HEK293 (cell line): ENCODE measurements around the gene TMEM47.

Experiments
- CTCF ChIA-PET: fragments of 350-600 bp; formaldehyde crosslinking; extraction: SDS; loops from one replicate; lab custom pipeline; 2021; ENCODE audit warnings: antibody characterized with exemption; lab: Yijun Ruan, JAX
- POLR2A ChIA-PET: fragments of 300-600 bp; formaldehyde crosslinking; extraction: SDS; loops from one replicate; lab custom pipeline; 2020; ENCODE audit warnings: antibody characterized with exemption, inconsistent platforms; lab: Yijun Ruan, JAX
- H3K27ac ChIP-seq: fragments of 200-500 bp; sonication (Bioruptor generic); 2 replicates; pipeline ENCODE4 v1.5.1; 2014; ENCODE audit warnings: low read depth, low read length, control low read depth, inconsistent platforms; ENCODE audit errors: extremely low read depth
- H3K36me3 ChIP-seq, 2 experiments: fragments of 200-500 bp in 1 of 2; sonication (Bioruptor generic) in 1 of 2; 1 replicate in 1 of 2; 2 replicates in 1 of 2; pipeline ENCODE4 v1.5.1; 2014 to 2017; ENCODE audit warnings: inconsistent platforms in 2 of 2, low read length in 2 of 2; ENCODE audit not compliant: control insufficient read depth in 2 of 2, insufficient read depth in 1 of 2
- H3K4me1 ChIP-seq: fragments of 200-500 bp; sonication (Bioruptor generic); 2 replicates; pipeline ENCODE4 v1.5.1; 2014; ENCODE audit warnings: mild to moderate bottlenecking, low read length, inconsistent platforms; ENCODE audit not compliant: control insufficient read depth, insufficient read depth
- H3K4me3 ChIP-seq: 2 replicates; pipeline ENCODE4 v1.5.1; 2011; ENCODE audit warnings: low read depth, mild to moderate bottlenecking, control low read depth, low read length, moderate library complexity
- H3K9me3 ChIP-seq: fragments of 200-500 bp; sonication (Bioruptor generic); 2 replicates; pipeline ENCODE4 v1.5.1; 2014; ENCODE audit warnings: low read depth, low read length, inconsistent platforms; ENCODE audit not compliant: control insufficient read depth, insufficient read depth
- ELK4 ChIP-seq: IDR thresholded peaks from 2 replicates; pipeline ENCODE4 v1.6.1; 2011; ENCODE audit warnings: mild to moderate bottlenecking, low read depth, low read length, borderline replicate concordance
- GFI1B ChIP-seq: fragments of 450-650 bp; formaldehyde crosslinking; IDR thresholded peaks from 2 replicates; pipeline ENCODE4 v1.5.1; 2016; ENCODE audit warnings: missing biosample characterization, missing genetic modification characterization
- GLI2 ChIP-seq: fragments of 450-650 bp; formaldehyde crosslinking; IDR thresholded peaks from 2 replicates; pipeline ENCODE4; 2017; ENCODE audit warnings: missing biosample characterization, missing genetic modification characterization, low read depth, borderline replicate concordance
- KLF7 ChIP-seq: fragments of 450-650 bp; formaldehyde crosslinking; IDR thresholded peaks from 2 replicates; pipeline ENCODE4 v1.5.1; 2016; ENCODE audit warnings: missing biosample characterization, missing genetic modification characterization, borderline replicate concordance
- MEIS1 ChIP-seq: sonication (generic); formaldehyde crosslinking; IDR thresholded peaks from 2 replicates; pipeline ENCODE4 v1.8.1; 2022; ENCODE audit warnings: missing genetic modification reagents, mild to moderate bottlenecking, borderline replicate concordance
- PBX3 ChIP-seq: sonication (generic); formaldehyde crosslinking; IDR thresholded peaks from 2 replicates; pipeline ENCODE4 v1.8.1; 2022; ENCODE audit warnings: mild to moderate bottlenecking, moderate library complexity, missing genetic modification reagents
- RBAK ChIP-seq: fragments of 450-650 bp; formaldehyde crosslinking; IDR thresholded peaks from 2 replicates; pipeline ENCODE4 v1.5.1; 2016; ENCODE audit warnings: missing biosample characterization, missing genetic modification characterization
- WT1 ChIP-seq: fragments of 450-650 bp; formaldehyde crosslinking; IDR thresholded peaks from 2 replicates; pipeline ENCODE4 v1.5.1; 2016; ENCODE audit warnings: missing biosample characterization, missing genetic modification characterization
- ZBTB10 ChIP-seq: fragments of 450-650 bp; formaldehyde crosslinking; IDR thresholded peaks from 2 replicates; pipeline ENCODE4 v1.5.1; 2016; ENCODE audit warnings: missing biosample characterization, missing genetic modification characterization
- ZBTB26 ChIP-seq: fragments of 450-650 bp; formaldehyde crosslinking; optimal IDR thresholded peaks from 2 replicates; pipeline ENCODE3; 2016; ENCODE audit warnings: missing biosample characterization, mild to moderate bottlenecking, missing genetic modification characterization
- ZBTB48 ChIP-seq: fragments of 450-650 bp; formaldehyde crosslinking; IDR thresholded peaks from 2 replicates; pipeline ENCODE4 v1.5.1; 2016; ENCODE audit warnings: missing biosample characterization, missing genetic modification characterization
- ZNF121 ChIP-seq: fragments of 450-650 bp; formaldehyde crosslinking; IDR thresholded peaks from 2 replicates; pipeline ENCODE4 v1.5.1; 2016; ENCODE audit warnings: missing biosample characterization, missing genetic modification characterization
- ZNF132 ChIP-seq: fragments of 450-650 bp; formaldehyde crosslinking; IDR thresholded peaks from 2 replicates; pipeline ENCODE4 v1.5.1; 2017; ENCODE audit warnings: missing biosample characterization, missing genetic modification characterization, borderline replicate concordance
- ZNF146 ChIP-seq: fragments of 450-650 bp; formaldehyde crosslinking; IDR thresholded peaks from 2 replicates; pipeline ENCODE4 v1.5.1; 2016; ENCODE audit warnings: missing biosample characterization, missing genetic modification characterization
- ZNF175 ChIP-seq: fragments of 450-650 bp; formaldehyde crosslinking; IDR thresholded peaks from 2 replicates; pipeline ENCODE4 v1.5.1; 2016; ENCODE audit warnings: missing biosample characterization, missing genetic modification characterization
- ZNF211 ChIP-seq: fragments of 450-650 bp; formaldehyde crosslinking; IDR thresholded peaks from 2 replicates; pipeline ENCODE4 v1.5.1; 2016; ENCODE audit warnings: low read depth, missing biosample characterization, missing genetic modification characterization
- ZNF223 ChIP-seq: fragments of 450-650 bp; formaldehyde crosslinking; IDR thresholded peaks from 2 replicates; pipeline ENCODE4 v1.5.1; 2016; ENCODE audit warnings: missing biosample characterization, missing genetic modification characterization
- ZNF23 ChIP-seq: fragments of 450-650 bp; formaldehyde crosslinking; IDR thresholded peaks from 2 replicates; pipeline ENCODE4 v1.5.1; 2016; ENCODE audit warnings: missing biosample characterization, missing genetic modification characterization, borderline replicate concordance
- ZNF26 ChIP-seq: fragments of 450-650 bp; formaldehyde crosslinking; IDR thresholded peaks from 2 replicates; pipeline ENCODE4 v1.5.1; 2016; ENCODE audit warnings: missing biosample characterization, missing genetic modification characterization
- ZNF341 ChIP-seq: fragments of 450-650 bp; formaldehyde crosslinking; IDR thresholded peaks from 2 replicates; pipeline ENCODE4; 2016; ENCODE audit warnings: low read depth, missing biosample characterization, missing genetic modification characterization
- ZNF558 ChIP-seq: fragments of 450-650 bp; formaldehyde crosslinking; IDR thresholded peaks from 2 replicates; pipeline ENCODE4 v1.5.1; 2016; ENCODE audit warnings: missing biosample characterization, missing genetic modification characterization
- ZNF600 ChIP-seq: fragments of 450-650 bp; formaldehyde crosslinking; IDR thresholded peaks from 2 replicates; pipeline ENCODE4 v1.5.1; 2016; ENCODE audit warnings: missing biosample characterization, missing genetic modification characterization
- ZNF677 ChIP-seq: fragments of 450-650 bp; IDR thresholded peaks from 2 replicates; pipeline ENCODE4 v1.5.0; 2018; ENCODE audit warnings: missing biosample characterization, mild to moderate bottlenecking, missing genetic modification characterization, moderate library complexity
- ZSCAN16 ChIP-seq: fragments of 450-650 bp; formaldehyde crosslinking; IDR thresholded peaks from 2 replicates; pipeline ENCODE4 v1.5.1; 2016; ENCODE audit warnings: missing biosample characterization, missing genetic modification characterization

The TMEM47 gene

GRCh38 chrX:34659575-34659974, 2.5 kb upstream of the TMEM47 start (continued):
- TF ChIP-seq ZNF558 (tag by site-specific recombination) (no peak), ELK4 (no peak), ZNF341 (no peak), ZNF146 (tag by site-specific recombination) (no peak), ZNF223 (tag by site-specific recombination) (no peak), ZNF23 (tag by site-specific recombination) (no peak), ZBTB10 (no peak), PBX3 (no peak)

- Histone ChIP-seq H3K27ac (no peak overlapping the region), H3K4me3 (no peak overlapping the region), H3K9me3 (no peaks in the 10 kb centered on the region; the same call in 1 of the 2 replicates), H3K4me1 (no peaks in the 10 kb centered on the region), H3K36me3 (no peaks in the 10 kb centered on the region)
- TF ChIP-seq ZSCAN16 (no peak), RBAK (no peak), ZNF677 (no peak), ZBTB26 (no peak), ZNF26 (tag by site-specific recombination) (no peak), ZBTB48 (no peak), ZNF175 (tag by site-specific recombination) (no peak), KLF7 (tag by site-specific recombination) (no peak), ZNF121 (tag by site-specific recombination) (no peak), GFI1B (tag by site-specific recombination) (no peak), ZNF132 (tag by site-specific recombination) (no peak), WT1 (tag by site-specific recombination) (no peak), ZNF211 (tag by site-specific recombination) (no peak), GLI2 (tag by site-specific recombination) (no peak), ZNF600 (tag by site-specific recombination) (no peak), MEIS1 (CRISPR knock-in tag) (no peak)
- ChIA-PET POLR2A (no interaction called here), CTCF (no interaction called here)
Observed at GRCh38 chrX:34658326-34658725, 1.2 kb upstream of the TMEM47 start.
